ENCODE measurements around the gene PLXNA3. TPM values are rescaled to one million over a fixed set of nuclear protein-coding genes. Genes with fewer than 3 reads are reported as not detected.

PLXNA3 gene
- total RNA-seq, 1 donor from 2014 or later = 69.5 TPM

DNA sequence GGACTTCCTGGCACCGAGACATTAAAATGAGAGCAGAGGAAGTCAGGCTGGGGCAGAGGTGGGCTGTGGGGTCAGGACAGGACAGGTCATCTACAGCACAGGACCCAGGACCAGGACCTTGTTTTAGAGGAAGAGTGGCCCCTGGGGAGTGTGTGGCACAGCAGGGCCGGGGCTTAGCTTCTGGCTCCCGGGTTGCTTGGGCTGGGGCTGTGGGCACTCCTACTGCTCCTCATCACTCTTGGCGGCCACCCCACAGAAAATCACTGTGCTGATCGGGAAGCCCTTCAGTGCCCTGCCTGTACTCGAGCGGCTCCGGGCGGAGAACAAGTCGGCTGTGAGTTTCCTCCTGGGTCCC, 37.7 kb upstream of the PLXNA3 start:
- intact Hi-C loops (cut with micrococcal nuclease) = no loop called here
- TF ChIP-seq, protein P1, sequence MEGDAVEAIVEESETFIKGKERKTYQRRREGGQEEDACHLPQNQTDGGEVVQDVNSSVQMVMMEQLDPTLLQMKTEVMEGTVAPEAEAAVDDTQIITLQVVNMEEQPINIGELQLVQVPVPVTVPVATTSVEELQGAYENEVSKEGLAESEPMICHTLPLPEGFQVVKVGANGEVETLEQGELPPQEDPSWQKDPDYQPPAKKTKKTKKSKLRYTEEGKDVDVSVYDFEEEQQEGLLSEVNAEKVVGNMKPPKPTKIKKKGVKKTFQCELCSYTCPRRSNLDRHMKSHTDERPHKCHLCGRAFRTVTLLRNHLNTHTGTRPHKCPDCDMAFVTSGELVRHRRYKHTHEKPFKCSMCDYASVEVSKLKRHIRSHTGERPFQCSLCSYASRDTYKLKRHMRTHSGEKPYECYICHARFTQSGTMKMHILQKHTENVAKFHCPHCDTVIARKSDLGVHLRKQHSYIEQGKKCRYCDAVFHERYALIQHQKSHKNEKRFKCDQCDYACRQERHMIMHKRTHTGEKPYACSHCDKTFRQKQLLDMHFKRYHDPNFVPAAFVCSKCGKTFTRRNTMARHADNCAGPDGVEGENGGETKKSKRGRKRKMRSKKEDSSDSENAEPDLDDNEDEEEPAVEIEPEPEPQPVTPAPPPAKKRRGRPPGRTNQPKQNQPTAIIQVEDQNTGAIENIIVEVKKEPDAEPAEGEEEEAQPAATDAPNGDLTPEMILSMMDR (IDR thresholded peaks at IDR 0.05) = no peak
- no peaks in the 10 kb centered on the region for H3K9me3 Mint-ChIP-seq
- CTCF ChIA-PET = no interaction called here
- ATAC-seq (ENCODE audit: low read depth) (no peak), DNase-seq (no peak)
- POLR2A ChIA-PET = interaction anchor here (0.6 to 1.8 kb wide), 3 partner anchors 10 to 96 kb away, joined by 3 to 6 read pairs (median 4); no protein-coding TSS in a partner anchor
- no peak overlapping the region for H3K27ac Mint-ChIP-seq
- H3K27me3 Mint-ChIP-seq = no peaks in the 10 kb centered on the region
- H3K4me3 Mint-ChIP-seq = no peak overlapping the region
- H3K36me3 Mint-ChIP-seq (ENCODE audit: low read depth) = no peaks in the 10 kb centered on the region
- H3K4me1 Mint-ChIP-seq = peaks cover 8% of the 10 kb centered on the region

DNA sequence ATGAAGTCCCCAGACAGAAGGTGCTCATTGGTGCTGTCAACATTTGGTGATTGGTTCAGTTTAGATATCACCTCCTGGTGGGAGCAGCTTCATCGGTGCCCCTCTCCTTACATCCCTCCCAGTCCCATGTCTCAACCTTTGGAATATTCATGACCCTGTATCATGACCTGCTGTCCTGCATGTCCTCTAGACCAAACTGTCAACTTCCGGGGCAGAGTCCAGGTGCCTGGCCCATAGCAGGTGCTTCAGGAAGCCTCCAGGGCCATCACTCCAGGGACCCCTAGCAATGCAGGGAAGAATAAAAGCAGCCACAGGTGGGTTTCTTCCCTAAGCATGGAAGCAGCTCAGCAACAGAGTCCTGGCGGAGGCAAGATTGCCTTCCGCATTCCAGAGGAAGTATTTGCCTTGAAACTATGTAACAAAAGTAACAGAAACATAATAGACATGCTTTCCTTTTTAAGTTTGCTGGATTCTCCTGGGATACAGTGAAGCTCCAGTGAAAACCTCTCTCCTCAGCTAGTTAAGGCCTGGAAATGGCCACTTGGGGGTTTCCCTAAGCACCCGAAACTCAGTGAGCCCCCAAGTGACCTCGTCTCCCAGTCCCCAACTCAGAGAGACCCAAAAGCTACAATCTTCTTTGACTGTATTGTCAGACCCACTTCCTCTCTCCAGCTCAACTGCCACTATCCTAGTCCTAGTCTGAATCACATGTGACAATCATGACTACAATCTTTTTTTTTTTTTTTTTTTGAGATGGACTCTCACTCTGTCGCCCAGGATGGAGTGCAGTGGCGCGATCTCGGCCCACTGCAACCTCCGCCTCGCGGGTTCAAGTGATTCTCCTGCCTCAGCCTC, 30.9 kb upstream of the PLXNA3 start:
- no peaks in the 10 kb centered on the region for H3K9me3 Mint-ChIP-seq
- H3K27me3 Mint-ChIP-seq = no peaks in the 10 kb centered on the region
- intact Hi-C loops (cut with micrococcal nuclease) = no loop called here
- TF ChIP-seq, protein P1 (IDR thresholded peaks at IDR 0.05) = no peak
- POLR2A ChIA-PET = interaction anchor here (2.9 kb wide), 2 partner anchors 15 to 30 kb away, joined by 18 to 20 read pairs; partner anchors contain the start of gene RPL10
- ATAC-seq (ENCODE audit: low read depth) (no peak), DNase-seq (no peak)
- H3K4me1 Mint-ChIP-seq = peaks cover 23% of the 10 kb centered on the region
- H3K27ac Mint-ChIP-seq = no peak overlapping the region
- H3K36me3 Mint-ChIP-seq (ENCODE audit: low read depth) = peaks cover 3% of the 10 kb centered on the region
- no peak overlapping the region for H3K4me3 Mint-ChIP-seq
- CTCF ChIA-PET = no interaction called here

DNA sequence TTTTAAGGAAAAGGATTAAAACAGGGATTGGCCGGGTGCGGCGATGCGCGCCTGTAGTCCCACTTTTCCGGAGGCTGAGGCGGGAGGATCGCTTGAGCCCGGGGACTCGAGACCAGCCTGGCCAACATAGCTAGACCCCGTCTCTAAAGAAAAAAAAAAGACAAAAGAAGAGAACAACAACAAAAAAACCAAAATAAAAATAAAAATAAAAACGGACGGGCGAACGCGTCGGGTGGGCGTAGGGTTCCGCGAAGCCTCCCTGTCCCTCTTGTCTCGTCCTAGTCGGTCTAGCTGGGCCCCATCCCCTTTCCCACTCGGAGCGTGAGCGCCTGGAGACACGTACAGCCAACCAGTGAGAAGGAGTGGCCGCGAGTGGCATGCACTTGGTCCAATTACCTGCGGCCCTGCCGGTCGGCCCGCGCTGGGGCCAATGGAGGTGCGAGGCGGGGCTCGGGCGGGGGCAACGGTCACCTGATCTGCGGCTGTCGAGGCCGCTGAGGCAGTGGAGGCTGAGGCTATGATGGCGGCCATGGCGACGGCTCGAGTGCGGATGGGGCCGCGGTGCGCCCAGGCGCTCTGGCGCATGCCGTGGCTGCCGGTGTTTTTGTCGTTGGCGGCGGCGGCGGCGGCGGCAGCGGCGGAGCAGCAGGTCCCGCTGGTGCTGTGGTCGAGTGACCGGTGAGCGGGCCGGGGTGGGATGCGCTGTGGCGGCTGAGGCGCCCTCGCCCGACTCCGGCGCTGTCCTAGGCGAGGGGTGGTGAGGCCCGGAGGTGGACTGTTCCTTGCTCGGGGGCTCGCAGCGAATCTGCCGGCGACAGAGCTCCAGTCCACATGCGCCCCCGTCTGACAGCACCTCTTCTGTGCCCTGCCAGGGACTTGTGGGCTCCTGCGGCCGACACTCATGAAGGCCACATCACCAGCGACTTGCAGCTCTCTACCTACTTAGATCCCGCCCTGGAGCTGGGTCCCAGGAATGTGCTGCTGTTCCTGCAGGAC, 29.6 kb upstream of the PLXNA3 start, which contains the start of gene ATP6AP1:
TSS of gene ATP6AP1 (plus strand) at position 502 of the 996 bp plus-strand sequence. CDS start at position 518, 16 bp downstream.
- peak; percentile 99 for ATAC-seq (ENCODE audit: low read depth)
- Mint-ChIP-seq H3K36me3 (ENCODE audit: low read depth) (peaks cover 9% of the 10 kb centered on the region), H3K27me3 (no peaks in the 10 kb centered on the region), H3K27ac (peak within 1 kb of the TSS; percentile 71), H3K9me3 (no peaks in the 10 kb centered on the region), H3K4me1 (peaks cover 23% of the 10 kb centered on the region), H3K4me3 (peak within 1 kb of the TSS; percentile 81)
- ChIA-PET CTCF (interaction anchor here (1.0 to 1.4 kb wide), 2 partner anchors 9 to 30 kb away, joined by 3 to 4 read pairs; partner anchors contain the start of gene RPL10), POLR2A (interaction anchor here (0.8 to 2.9 kb wide), 11 partner anchors 8 to 99 kb away, joined by 3 to 20 read pairs (median 4); partner anchors contain the start of genes DNASE1L1, RPL10 and SLC10A3)
- TF ChIP-seq, protein P1 (IDR thresholded peaks at IDR 0.05) = no peak
- DNase-seq = peak; percentile 77
- intact Hi-C loops (cut with micrococcal nuclease) = loop anchor here (1.0 to 2.0 kb wide), 3 partner anchors 8 to 58 kb away; no protein-coding TSS in a partner anchor

DNA sequence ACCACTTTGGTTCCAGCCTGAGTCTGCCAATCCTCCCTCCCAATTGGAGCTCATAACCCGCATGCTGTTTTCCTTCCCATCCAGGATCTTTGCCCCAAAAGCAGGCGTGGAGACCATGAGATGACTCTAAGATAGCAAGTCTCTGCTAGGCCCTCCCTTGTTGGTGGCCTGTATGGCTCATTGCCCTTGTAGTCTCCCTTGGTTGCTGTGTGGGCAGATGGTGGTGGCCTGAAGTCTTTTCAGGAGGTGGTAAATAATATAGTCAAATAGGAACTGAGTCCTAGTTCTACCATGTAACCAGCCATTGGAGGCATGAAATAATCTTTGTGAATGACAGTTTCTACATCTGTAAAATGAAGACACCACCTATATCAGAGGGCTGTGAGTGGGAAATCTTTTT, 28.4 kb upstream of the PLXNA3 start:
- intact Hi-C loops (cut with micrococcal nuclease) = loop anchor here (2.0 kb wide), 1 partner anchor 59 kb away; no protein-coding TSS in a partner anchor
- CTCF ChIA-PET = interaction anchor here (1.4 kb wide), 1 partner anchor 32 kb away, joined by 4 read pairs; the partner anchor contains the start of gene RPL10
- H3K36me3 Mint-ChIP-seq (ENCODE audit: low read depth) = peaks cover 18% of the 10 kb centered on the region
- DNase-seq = no peak
- no peaks in the 10 kb centered on the region for H3K27me3 Mint-ChIP-seq
- ATAC-seq (ENCODE audit: low read depth) = no peak
- no peak overlapping the region for H3K27ac Mint-ChIP-seq
- TF ChIP-seq, protein P1 (IDR thresholded peaks at IDR 0.05) = no peak
- peak overlapping the region; percentile 81 for H3K4me3 Mint-ChIP-seq
- H3K4me1 Mint-ChIP-seq = peaks cover 23% of the 10 kb centered on the region
- H3K9me3 Mint-ChIP-seq = no peaks in the 10 kb centered on the region
- POLR2A ChIA-PET = interaction anchor here (0.6 to 2.9 kb wide), 8 partner anchors 11 to 60 kb away, joined by 3 to 20 read pairs (median 6); partner anchors contain the start of genes RPL10 and SLC10A3

Measured in activated B cell treated with CpG ODN at 0.5 μM for 24 hours (primary cell).